Activated B cell treated with CpG ODN at 0.5 μM for 24 hours (primary cell): ENCODE data around the gene TEAD1. TPM values are rescaled to one million over a fixed set of nuclear protein-coding genes. Genes with fewer than 3 reads are reported as not detected.

ENCODE experiments used
- ATAC-seq: fragments of 200-7000 bp; cut with Tn5 transposase; one replicate; pipeline ENCODE4 v1.10.0; 2021; ENCODE audit warnings: low read depth, mild to moderate bottlenecking, moderate library complexity
- CTCF ChIA-PET: fragments of 350-600 bp; sonication (Branson Sonifier 250); formaldehyde crosslinking; loops from one replicate; lab custom pipeline; 2021; ENCODE audit warnings: antibody characterized with exemption; lab: Charles Lee
- POLR2A ChIA-PET: fragments of 350-600 bp; sonication (Branson Sonifier 250); formaldehyde crosslinking; loops from one replicate; lab custom pipeline; 2021; ENCODE audit warnings: antibody characterized with exemption; lab: Charles Lee
- DNase-seq: peaks from one replicate; pipeline ENCODE4 v3.0.0; 2022
- H3K27ac Mint-ChIP-seq: one replicate; pipeline ENCODE4 v1.8.0; 2020; ENCODE audit warnings: mixed read lengths
- H3K27me3 Mint-ChIP-seq: one replicate; pipeline ENCODE4 v1.8.0; 2021; ENCODE audit warnings: mixed read lengths
- H3K36me3 Mint-ChIP-seq: one replicate; pipeline ENCODE4 v1.8.0; 2021; ENCODE audit warnings: low read depth, mixed read lengths
- H3K4me1 Mint-ChIP-seq: one replicate; pipeline ENCODE4 v1.8.0; 2021; ENCODE audit warnings: mixed read lengths
- H3K4me3 Mint-ChIP-seq: one replicate; pipeline ENCODE4 v1.8.0; 2020; ENCODE audit warnings: mild to moderate bottlenecking, mixed read lengths
- H3K9me3 Mint-ChIP-seq: one replicate; pipeline ENCODE4 v1.8.0; 2020; ENCODE audit warnings: mixed read lengths
- CTCF ChIP-seq: fragments of 200-600 bp; IDR thresholded peaks from one replicate; pipeline ENCODE4 v1.8.0; 2022; ENCODE audit warnings: antibody characterized with exemption, mild to moderate bottlenecking
- intact Hi-C: fragments of 100-400 bp; cut with micrococcal nuclease; formaldehyde crosslinking; loops from one replicate; pipeline ENCODE4 v1.15.1; 2024
- total RNA-seq: library from RNA; stranded (reverse); gene quantifications from 2 replicates; pipeline ENCODE4 v1.2.3, GENCODE V29; 2022

TEAD1 gene
- total RNA-seq, 1 donor from 2014 or later, result 0.07 TPM

- Mint-ChIP-seq H3K4me1 (no peaks in the 10 kb centered on the region), H3K9me3 (no peaks in the 10 kb centered on the region), H3K4me3 (no peak overlapping the region), H3K27ac (no peak overlapping the region), H3K36me3 (no peaks in the 10 kb centered on the region), H3K27me3 (peaks cover 8% of the 10 kb centered on the region)
- ChIA-PET POLR2A (no interaction called here), CTCF (no interaction called here)
- TF ChIP-seq CTCF, result no peak
- no peak for ATAC-seq
- intact Hi-C loops, result no loop called here
- DNase-seq, result no peak
These were observed 226.3 kb downstream of the TEAD1 start for GRCh38 chr11:12900496-12900895.

GRCh38 chr11:12901272-12901671 lies 227.1 kb downstream of the TEAD1 start:
- POLR2A ChIA-PET, result no interaction called here
- Mint-ChIP-seq H3K36me3 (no peaks in the 10 kb centered on the region), H3K27me3 (peaks cover 7% of the 10 kb centered on the region), H3K9me3 (no peaks in the 10 kb centered on the region), H3K4me1 (no peaks in the 10 kb centered on the region), H3K27ac (no peak overlapping the region), H3K4me3 (no peak overlapping the region)
- ATAC-seq (no peak), DNase-seq (no peak)
- intact Hi-C loops, result no loop called here
- TF ChIP-seq CTCF, result no peak
- CTCF ChIA-PET, result no interaction called here

GRCh38 chr11:12901874-12902481 lies 227.8 kb downstream of the TEAD1 start:
- Mint-ChIP-seq H3K4me3 (no peak overlapping the region), H3K27me3 (peaks cover 4% of the 10 kb centered on the region), H3K36me3 (no peaks in the 10 kb centered on the region), H3K4me1 (no peaks in the 10 kb centered on the region), H3K27ac (no peak overlapping the region), H3K9me3 (no peaks in the 10 kb centered on the region)
- intact Hi-C loops, result no loop called here
- ATAC-seq (no peak), DNase-seq (no peak)
- TF ChIP-seq CTCF, result no peak
- ChIA-PET POLR2A (no interaction called here), CTCF (no interaction called here)

GRCh38 chr11:12902791-12903486 lies 228.7 kb downstream of the TEAD1 start:
- ChIA-PET CTCF (no interaction called here), POLR2A (no interaction called here)
- Mint-ChIP-seq H3K9me3 (no peaks in the 10 kb centered on the region), H3K36me3 (no peaks in the 10 kb centered on the region), H3K27ac (no peak overlapping the region), H3K27me3 (peaks cover 4% of the 10 kb centered on the region), H3K4me3 (no peak overlapping the region), H3K4me1 (no peaks in the 10 kb centered on the region)
- DNase-seq (no peak), ATAC-seq (no peak)
- no peak for TF ChIP-seq CTCF
- intact Hi-C loops, result no loop called here

GRCh38 chr11:12905435-12905834 lies 231.2 kb downstream of the TEAD1 start:
- intact Hi-C loops, result no loop called here
- POLR2A ChIA-PET, result no interaction called here
- H3K27me3 Mint-ChIP-seq, result peaks cover 2% of the 10 kb centered on the region
- H3K9me3 Mint-ChIP-seq, result no peaks in the 10 kb centered on the region
- DNase-seq (no peak), ATAC-seq (no peak)
- H3K4me3 Mint-ChIP-seq, result no peak overlapping the region
- no peaks in the 10 kb centered on the region for H3K36me3 Mint-ChIP-seq
- H3K27ac Mint-ChIP-seq, result no peak overlapping the region
- CTCF ChIA-PET, result no interaction called here
- no peak for TF ChIP-seq CTCF
- H3K4me1 Mint-ChIP-seq, result no peaks in the 10 kb centered on the region
